Measurements from ENCODE around the gene GPR82.
A peak's percentile ranks its signal among the peaks of the same experiment; 100 is the strongest.
"Not testable (repeated sequence)": the region's sequence is repeated elsewhere in the genome, so short reads cannot be mapped to it uniquely, and the experiment has no call there.

GPR82 gene

GRCh38 chrX:41719610-41720009 lies 4.4 kb upstream of the GPR82 start:
- DNase-seq, result not testable (repeated sequence)

- no peak for DNase-seq
These were observed 3.7 kb upstream of the GPR82 start for GRCh38 chrX:41720125-41720779.

- DNase-seq, result no peak
These were observed 2.4 kb upstream of the GPR82 start for GRCh38 chrX:41721590-41721989.

GRCh38 chrX:41722214-41722613 lies 1.8 kb upstream of the GPR82 start:
- DNase-seq, result no peak

- no peak for DNase-seq
These were observed 964 bp upstream of the GPR82 start for GRCh38 chrX:41722816-41723618.

GRCh38 chrX:41728125-41728524 lies 4.1 kb downstream of the GPR82 start:
- DNase-seq, result no peak

- no peak for DNase-seq
These were observed 6.1 kb downstream of the GPR82 start for GRCh38 chrX:41730081-41730480.

- no peak for DNase-seq
These were observed 8.3 kb downstream of the GPR82 start for GRCh38 chrX:41732260-41732659.

- DNase-seq, result no peak
These were observed 10.0 kb downstream of the GPR82 start for GRCh38 chrX:41733939-41734338.

- peak; percentile 17 for DNase-seq
These were observed 10.5 kb downstream of the GPR82 start for GRCh38 chrX:41734530-41734929.

- no peak for DNase-seq
These were observed 13.1 kb downstream of the GPR82 start for GRCh38 chrX:41737065-41737464.

GRCh38 chrX:41739871-41740270 lies 15.9 kb downstream of the GPR82 start:
- DNase-seq, result no peak

GRCh38 chrX:41750716-41751115 lies 26.7 kb downstream of the GPR82 start:
- no peak for DNase-seq

- DNase-seq, result no peak
These were observed 34.4 kb downstream of the GPR82 start for GRCh38 chrX:41758401-41758800.

- peak; percentile 38 for DNase-seq
These were observed 35.8 kb downstream of the GPR82 start for GRCh38 chrX:41759817-41760216.

- DNase-seq, result no peak
These were observed 37.2 kb downstream of the GPR82 start for GRCh38 chrX:41761169-41761568.

GRCh38 chrX:41761702-41762101 lies 37.7 kb downstream of the GPR82 start:
- DNase-seq, result no peak

GRCh38 chrX:41779030-41779564 lies 55.1 kb downstream of the GPR82 start:
- no peak for DNase-seq
